Lower lobe of right lung (tissue), 2 donors: ENCODE results near the gene SNRPF. TPM values are rescaled to one million over a fixed set of nuclear protein-coding genes. Genes with fewer than 3 reads are reported as not detected.

Source experiments
- ATAC-seq, 2 donors: fragments of 200-7000 bp; cut with Tn5 transposase; one replicate each; pipeline ENCODE4 v1.9.1; 2020 to 2022; ENCODE audit warnings: mild to moderate bottlenecking in 2 of 2, moderate library complexity in 2 of 2
- DNase-seq: peaks from one replicate; pipeline ENCODE4 v3.0.0-alpha.2; 2020
- H3K27ac ChIP-seq: fragments of 200-600 bp; one replicate; pipeline ENCODE4 v1.8.0; 2022
- H3K27me3 ChIP-seq: fragments of 200-600 bp; one replicate; pipeline ENCODE4 v1.8.0; 2022; ENCODE audit warnings: low read depth
- H3K36me3 ChIP-seq: fragments of 200-600 bp; one replicate; pipeline ENCODE4 v1.8.0; 2022; ENCODE audit warnings: mild to moderate bottlenecking
- H3K4me1 ChIP-seq: fragments of 200-600 bp; one replicate; pipeline ENCODE4 v1.8.0; 2022
- H3K4me3 ChIP-seq: fragments of 200-600 bp; one replicate; pipeline ENCODE4 v1.8.0; 2022; ENCODE audit warnings: mild to moderate bottlenecking
- H3K9me3 ChIP-seq: fragments of 200-600 bp; one replicate; pipeline ENCODE4 v1.8.0; 2022
- intact Hi-C: fragments of 100-400 bp; cut with DNase I; formaldehyde crosslinking; loops from one replicate; pipeline ENCODE4 v1.11.0; 2022
- total RNA-seq: library from RNA; stranded (reverse); fragmentation: NEBNext Ultra II Directional; extraction: Animal tissue kit (Norgen Biotek cat#: 25700); gene quantifications from one replicate; pipeline ENCODE4 v1.2.1, GENCODE V29; 2021
- TF ChIP-seq, protein P1 (sequence below): fragments of 200-600 bp; IDR thresholded peaks from one replicate; pipeline ENCODE4 v1.8.0; 2022; ENCODE audit warnings: antibody characterized with exemption, mild to moderate bottlenecking
- donor health status: DM: no; HTN: yes; CAD: no; lungs with severe emphysema.

The SNRPF gene
- total RNA-seq, 1 donor from 2014 or later = 15.2 TPM

DNA sequence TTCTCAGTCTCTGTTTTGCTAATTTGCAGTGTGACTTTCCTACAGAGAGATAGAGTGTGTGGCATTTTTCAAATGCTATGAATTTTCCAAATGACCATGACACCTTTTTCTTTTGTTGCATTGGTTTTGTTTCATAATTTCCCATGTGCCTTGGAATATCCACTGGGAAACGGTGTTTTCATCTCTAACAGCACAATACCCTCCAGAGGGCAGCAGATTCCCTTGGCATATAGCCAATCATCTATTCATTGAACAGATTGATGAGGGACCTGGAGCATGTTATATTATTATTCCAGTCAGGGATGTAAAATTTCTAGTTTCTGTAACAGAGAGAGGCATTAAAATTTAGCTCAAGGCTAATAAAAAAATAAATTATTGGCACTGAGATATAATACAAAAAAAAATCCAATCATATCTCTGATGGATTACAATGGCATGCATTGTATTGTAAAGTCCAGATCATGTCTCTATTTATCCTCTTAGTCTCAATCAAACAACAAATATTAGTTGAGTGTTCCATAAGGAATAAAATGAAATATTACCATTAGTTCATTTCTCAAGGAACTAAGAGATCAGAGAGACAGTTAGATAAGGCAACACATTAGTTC, 38.6 kb upstream of the SNRPF start:
- intact Hi-C loops = no loop called here
- Histone ChIP-seq H3K4me3 (no peak overlapping the region), H3K36me3 (no peaks in the 10 kb centered on the region), H3K27ac (no peak overlapping the region), H3K4me1 (no peaks in the 10 kb centered on the region), H3K9me3 (no peaks in the 10 kb centered on the region), H3K27me3 (no peaks in the 10 kb centered on the region)
- DNase-seq = no peak
- TF ChIP-seq, protein P1, sequence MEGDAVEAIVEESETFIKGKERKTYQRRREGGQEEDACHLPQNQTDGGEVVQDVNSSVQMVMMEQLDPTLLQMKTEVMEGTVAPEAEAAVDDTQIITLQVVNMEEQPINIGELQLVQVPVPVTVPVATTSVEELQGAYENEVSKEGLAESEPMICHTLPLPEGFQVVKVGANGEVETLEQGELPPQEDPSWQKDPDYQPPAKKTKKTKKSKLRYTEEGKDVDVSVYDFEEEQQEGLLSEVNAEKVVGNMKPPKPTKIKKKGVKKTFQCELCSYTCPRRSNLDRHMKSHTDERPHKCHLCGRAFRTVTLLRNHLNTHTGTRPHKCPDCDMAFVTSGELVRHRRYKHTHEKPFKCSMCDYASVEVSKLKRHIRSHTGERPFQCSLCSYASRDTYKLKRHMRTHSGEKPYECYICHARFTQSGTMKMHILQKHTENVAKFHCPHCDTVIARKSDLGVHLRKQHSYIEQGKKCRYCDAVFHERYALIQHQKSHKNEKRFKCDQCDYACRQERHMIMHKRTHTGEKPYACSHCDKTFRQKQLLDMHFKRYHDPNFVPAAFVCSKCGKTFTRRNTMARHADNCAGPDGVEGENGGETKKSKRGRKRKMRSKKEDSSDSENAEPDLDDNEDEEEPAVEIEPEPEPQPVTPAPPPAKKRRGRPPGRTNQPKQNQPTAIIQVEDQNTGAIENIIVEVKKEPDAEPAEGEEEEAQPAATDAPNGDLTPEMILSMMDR = peak; percentile 56
- peak in 1 of 2 donors; percentile 67 for ATAC-seq

DNA sequence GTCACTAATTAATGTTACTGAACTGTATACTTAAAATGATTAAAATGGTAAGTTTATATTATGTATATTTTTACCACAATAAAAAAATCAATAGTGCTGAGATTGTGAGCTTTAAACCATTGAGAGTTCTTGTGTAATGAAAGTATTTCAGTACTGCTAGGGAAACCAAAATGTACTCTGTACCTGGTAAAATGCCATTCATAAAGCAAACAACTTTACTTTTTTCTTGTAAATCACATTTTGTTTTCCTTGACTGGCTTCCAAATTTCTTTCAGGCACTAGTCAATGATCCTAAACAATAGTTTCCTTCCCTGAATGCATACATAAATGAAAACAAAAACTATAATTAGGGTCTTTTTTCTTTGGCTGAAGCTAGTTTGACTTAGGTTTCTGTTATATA, 29.4 kb upstream of the SNRPF start:
- H3K9me3 ChIP-seq = no peaks in the 10 kb centered on the region
- intact Hi-C loops = no loop called here
- no peak overlapping the region for H3K4me3 ChIP-seq
- no peaks in the 10 kb centered on the region for H3K27me3 ChIP-seq
- H3K36me3 ChIP-seq = no peaks in the 10 kb centered on the region
- peak in 1 of 2 donors; percentile 87 for ATAC-seq
- no peaks in the 10 kb centered on the region for H3K4me1 ChIP-seq
- TF ChIP-seq, protein P1 = no peak
- H3K27ac ChIP-seq = peak overlapping the region; percentile 31
- DNase-seq = no peak

DNA sequence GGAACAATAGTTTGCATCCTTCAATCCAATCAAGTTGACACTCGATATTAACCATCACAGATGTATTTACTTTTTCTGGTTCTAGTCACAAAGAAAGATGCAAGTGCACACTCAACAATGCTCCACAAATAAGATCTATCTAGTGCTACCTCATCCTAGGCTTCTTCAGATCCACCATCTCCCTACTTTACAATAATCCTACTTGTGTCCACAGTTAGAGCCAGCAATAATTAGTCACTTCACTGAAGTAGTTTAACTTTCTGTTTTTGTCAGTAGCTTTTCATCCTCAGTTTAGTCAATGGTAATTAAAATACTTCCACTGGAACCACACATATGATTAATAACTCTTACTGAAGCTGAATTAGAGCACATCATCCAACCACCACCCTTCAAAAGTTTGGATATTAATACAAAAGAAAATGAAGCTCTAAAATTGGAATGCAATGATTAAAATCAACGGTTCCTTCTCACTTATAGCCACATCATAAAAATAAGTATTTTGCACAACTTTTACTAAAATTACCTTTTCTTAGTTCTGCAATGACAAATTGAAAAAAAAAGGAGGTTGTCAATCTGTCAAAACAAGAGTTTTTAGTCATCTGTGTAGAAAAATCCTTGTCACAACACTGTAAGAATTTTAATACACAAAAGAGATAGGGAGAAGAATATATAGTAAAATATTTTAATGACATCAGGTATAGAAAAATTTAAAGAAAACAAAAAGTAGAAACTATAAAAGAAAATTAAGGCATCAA, 28.2 kb upstream of the SNRPF start:
- H3K4me3 ChIP-seq = no peak overlapping the region
- H3K9me3 ChIP-seq = no peaks in the 10 kb centered on the region
- H3K27ac ChIP-seq = no peak overlapping the region
- no peak for DNase-seq
- no peak for ATAC-seq
- no peaks in the 10 kb centered on the region for H3K27me3 ChIP-seq
- intact Hi-C loops = no loop called here
- H3K4me1 ChIP-seq = no peaks in the 10 kb centered on the region
- H3K36me3 ChIP-seq = no peaks in the 10 kb centered on the region
- TF ChIP-seq, protein P1 = no peak

GRCh38 chr12:95834572-95834971, 24.2 kb upstream of the SNRPF start:
- H3K4me3 ChIP-seq = no peak overlapping the region
- peak; percentile 49 to 50 for ATAC-seq
- H3K36me3 ChIP-seq = no peaks in the 10 kb centered on the region
- no peak for DNase-seq
- no peaks in the 10 kb centered on the region for H3K27me3 ChIP-seq
- H3K9me3 ChIP-seq = no peaks in the 10 kb centered on the region
- TF ChIP-seq, protein P1 = no peak
- peaks cover 17% of the 10 kb centered on the region for H3K4me1 ChIP-seq
- intact Hi-C loops = no loop called here
- no peak overlapping the region for H3K27ac ChIP-seq

GRCh38 chr12:95836185-95836609, 22.6 kb upstream of the SNRPF start:
- Histone ChIP-seq H3K4me1 (peaks cover 17% of the 10 kb centered on the region), H3K9me3 (no peaks in the 10 kb centered on the region), H3K36me3 (no peaks in the 10 kb centered on the region), H3K27ac (no peak overlapping the region), H3K4me3 (no peak overlapping the region), H3K27me3 (no peaks in the 10 kb centered on the region)
- no peak for DNase-seq
- TF ChIP-seq, protein P1 = no peak
- peak; percentile 48 to 79 for ATAC-seq
- intact Hi-C loops = no loop called here
